GM12875 (cell line): ENCODE measurements around the gene DAB1.

Source experiments
- H3K4me3 ChIP-seq: one replicate; pipeline ENCODE4 v1.5.1; 2011; ENCODE audit warnings: low read depth, low read length, control low read depth
- TF ChIP-seq, protein P1 (sequence below): IDR thresholded peaks from 2 replicates; pipeline ENCODE4 v1.5.1; 2011; ENCODE audit warnings: low read depth, mild to moderate bottlenecking, control low read depth, inconsistent platforms, low read length, moderate library complexity, borderline replicate concordance; ENCODE audit not compliant: insufficient read depth

The DAB1 gene

GRCh38 chr1:57133686-57134085 lies 290.2 kb downstream of the DAB1 start:
- TF ChIP-seq, protein P1, sequence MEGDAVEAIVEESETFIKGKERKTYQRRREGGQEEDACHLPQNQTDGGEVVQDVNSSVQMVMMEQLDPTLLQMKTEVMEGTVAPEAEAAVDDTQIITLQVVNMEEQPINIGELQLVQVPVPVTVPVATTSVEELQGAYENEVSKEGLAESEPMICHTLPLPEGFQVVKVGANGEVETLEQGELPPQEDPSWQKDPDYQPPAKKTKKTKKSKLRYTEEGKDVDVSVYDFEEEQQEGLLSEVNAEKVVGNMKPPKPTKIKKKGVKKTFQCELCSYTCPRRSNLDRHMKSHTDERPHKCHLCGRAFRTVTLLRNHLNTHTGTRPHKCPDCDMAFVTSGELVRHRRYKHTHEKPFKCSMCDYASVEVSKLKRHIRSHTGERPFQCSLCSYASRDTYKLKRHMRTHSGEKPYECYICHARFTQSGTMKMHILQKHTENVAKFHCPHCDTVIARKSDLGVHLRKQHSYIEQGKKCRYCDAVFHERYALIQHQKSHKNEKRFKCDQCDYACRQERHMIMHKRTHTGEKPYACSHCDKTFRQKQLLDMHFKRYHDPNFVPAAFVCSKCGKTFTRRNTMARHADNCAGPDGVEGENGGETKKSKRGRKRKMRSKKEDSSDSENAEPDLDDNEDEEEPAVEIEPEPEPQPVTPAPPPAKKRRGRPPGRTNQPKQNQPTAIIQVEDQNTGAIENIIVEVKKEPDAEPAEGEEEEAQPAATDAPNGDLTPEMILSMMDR, result no peak
- H3K4me3 ChIP-seq, result no peak overlapping the region

- no peak overlapping the region for H3K4me3 ChIP-seq
- TF ChIP-seq, protein P1, result no peak
These were observed 290.8 kb downstream of the DAB1 start for GRCh38 chr1:57132993-57133622.

- TF ChIP-seq, protein P1, result no peak
- H3K4me3 ChIP-seq, result no peak overlapping the region
These were observed 292.0 kb downstream of the DAB1 start for GRCh38 chr1:57131701-57132394.

GRCh38 chr1:57131257-57131656 lies 292.6 kb downstream of the DAB1 start:
- TF ChIP-seq, protein P1, result no peak

GRCh38 chr1:57129865-57130264 lies 294.0 kb downstream of the DAB1 start:
- TF ChIP-seq, protein P1, result no peak
- H3K4me3 ChIP-seq, result no peak overlapping the region

More at GRCh38 chr1:57131257-57131656, 292.6 kb downstream of the DAB1 start:
- H3K4me3 ChIP-seq, result no peak overlapping the region

DNA sequence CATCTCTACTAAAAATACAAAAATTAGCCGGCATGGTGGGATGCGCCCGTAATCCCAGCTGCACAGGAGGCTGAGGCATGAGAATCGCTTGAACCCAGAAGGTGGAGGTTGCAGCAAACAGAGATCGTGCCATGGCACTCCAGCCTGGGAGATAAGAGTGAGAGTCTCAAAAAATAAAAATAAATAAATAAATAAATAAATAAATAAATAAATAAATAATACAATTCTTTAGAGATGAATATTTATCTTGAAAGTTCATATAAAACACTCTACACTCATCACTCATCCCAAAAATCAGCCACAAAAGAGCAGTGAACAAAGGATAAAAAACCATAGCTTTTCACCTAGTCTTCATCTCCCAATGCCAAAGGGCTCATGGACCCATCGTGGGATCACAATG lies 295.9 kb downstream of the DAB1 start:
- H3K4me3 ChIP-seq, result no peak overlapping the region
- TF ChIP-seq, protein P1, result no peak

DNA sequence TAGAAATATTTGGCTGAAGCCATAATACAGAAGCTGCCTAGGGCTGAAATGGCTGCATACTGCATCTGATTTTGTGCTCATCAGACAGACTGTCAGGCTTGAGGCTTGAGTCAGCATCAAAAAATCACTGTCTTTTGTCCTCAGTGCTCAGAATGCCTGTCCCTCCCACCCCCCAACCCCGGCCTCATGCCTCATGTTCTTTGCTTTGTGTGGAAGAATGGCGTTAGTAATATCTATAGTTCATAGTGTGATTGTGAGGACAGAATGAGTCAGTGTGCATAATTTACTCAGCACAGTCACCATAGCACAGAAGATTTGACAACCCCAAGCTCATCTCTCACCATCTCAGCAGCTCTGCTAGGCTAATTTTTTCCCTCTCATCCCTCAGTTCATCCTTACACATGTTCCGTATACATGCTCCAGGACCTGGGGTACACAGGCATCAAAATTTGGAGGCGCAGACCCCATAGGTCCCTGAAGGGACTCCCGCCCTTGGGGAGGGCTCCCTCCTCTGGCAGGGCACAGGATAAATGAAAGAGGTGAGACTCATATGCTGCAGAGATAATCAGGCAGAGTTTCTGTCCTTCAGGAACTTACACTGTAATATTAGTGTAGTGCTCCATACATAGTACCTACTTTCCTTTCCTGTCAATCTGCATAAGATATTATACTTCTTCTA lies 299.0 kb downstream of the DAB1 start:
- TF ChIP-seq, protein P1, result no peak
- H3K4me3 ChIP-seq, result no peak overlapping the region
